Metanephros (tissue), 1 donor: ENCODE measurements around the gene NABP2. TPM values are rescaled to one million over a fixed set of nuclear protein-coding genes. Genes with fewer than 3 reads are reported as not detected.

Experiments
- total RNA-seq: library from RNA; depleted of rRNA; stranded (reverse); fragments of >200 nt; gene quantifications from one replicate; pipeline ENCODE4 v1.2.3, GENCODE V29; 2014

Gene NABP2
- total RNA-seq, result 22.0 TPM

DNA sequence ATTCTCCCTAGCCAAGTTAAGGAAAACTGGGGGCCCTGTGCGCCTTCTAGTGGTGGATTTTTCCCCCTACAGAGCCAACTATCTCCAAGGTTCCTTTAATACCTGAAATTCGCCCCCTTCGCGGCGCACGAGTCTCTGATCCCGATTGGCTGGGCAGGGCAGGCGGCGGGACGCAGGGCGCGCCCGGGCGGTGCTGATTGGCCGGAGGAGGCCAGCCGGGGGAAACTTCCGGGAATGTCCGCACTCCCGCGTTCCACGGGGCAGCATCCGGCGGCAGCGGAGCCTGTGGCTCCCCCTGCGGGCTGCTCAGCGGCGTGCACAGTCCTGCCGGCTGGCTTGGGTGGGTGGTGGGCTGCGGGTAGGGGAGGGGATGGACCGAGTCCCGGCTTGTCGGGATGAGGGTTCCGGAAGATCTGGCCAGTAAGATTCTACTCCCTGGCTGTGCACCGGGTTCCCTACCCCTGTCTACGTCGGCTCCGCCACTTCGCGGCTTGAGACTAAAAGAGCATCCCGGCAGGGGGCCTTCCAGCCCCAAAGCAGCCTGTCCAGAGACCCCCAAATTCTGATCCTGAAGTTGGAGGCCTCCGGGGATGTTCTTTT, at the start of gene NABP2:
TSS of gene NABP2 (plus strand) at position 241 of the 600 bp plus-strand sequence. CDS start 515 bp downstream, outside the sequence.

GRCh38 chr12:56189099-56189917, 34.8 kb upstream of the NABP2 start, which contains the start of gene SMARCC2:
SMARCC2 (minus strand) TSS chr12:56189483; CDS start chr12:56189461, 22 bp downstream.

DNA sequence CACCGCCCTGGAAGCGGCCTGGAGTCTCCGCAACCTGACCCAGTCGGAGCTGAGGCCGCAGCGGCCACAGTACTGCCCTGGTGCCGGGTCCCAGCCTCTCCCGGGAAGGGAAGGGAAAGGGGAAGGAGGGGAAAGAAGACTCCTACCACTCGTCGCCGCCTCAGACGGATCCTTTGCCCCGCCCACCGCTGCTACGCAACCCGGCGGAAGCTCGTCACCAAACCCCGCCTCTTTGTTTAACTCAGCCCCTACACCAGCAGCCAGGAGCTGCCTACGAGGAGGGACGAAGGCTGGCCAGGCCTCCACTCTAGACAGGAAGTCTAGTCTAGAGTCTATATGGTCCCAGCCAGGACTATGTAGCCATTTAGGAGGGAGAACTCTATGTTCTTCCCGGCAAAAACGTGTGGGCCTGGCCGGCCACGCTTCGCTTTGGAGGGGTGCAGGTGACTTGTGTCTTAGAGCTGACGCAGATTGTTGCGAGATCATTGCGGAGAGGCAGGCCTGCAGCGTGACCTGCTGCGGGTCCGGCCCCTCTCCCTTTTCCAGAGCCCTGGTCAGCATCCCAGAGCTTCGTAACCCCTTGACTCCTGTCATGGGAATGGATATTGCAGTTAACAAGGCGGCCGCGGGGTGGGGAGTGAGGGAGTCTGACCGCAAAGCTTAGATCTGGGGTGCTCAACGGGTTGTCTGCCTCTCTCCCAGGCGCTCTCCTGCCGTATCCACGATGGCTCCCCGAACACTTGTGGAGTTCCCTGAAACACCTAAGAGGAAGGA, 2.2 kb upstream of the NABP2 start, which contains the start of gene RNF41:
TSS of gene RNF41 (minus strand) at position 166 of the 774 bp plus-strand sequence. CDS start 7,875 bp downstream, outside the sequence.

DNA sequence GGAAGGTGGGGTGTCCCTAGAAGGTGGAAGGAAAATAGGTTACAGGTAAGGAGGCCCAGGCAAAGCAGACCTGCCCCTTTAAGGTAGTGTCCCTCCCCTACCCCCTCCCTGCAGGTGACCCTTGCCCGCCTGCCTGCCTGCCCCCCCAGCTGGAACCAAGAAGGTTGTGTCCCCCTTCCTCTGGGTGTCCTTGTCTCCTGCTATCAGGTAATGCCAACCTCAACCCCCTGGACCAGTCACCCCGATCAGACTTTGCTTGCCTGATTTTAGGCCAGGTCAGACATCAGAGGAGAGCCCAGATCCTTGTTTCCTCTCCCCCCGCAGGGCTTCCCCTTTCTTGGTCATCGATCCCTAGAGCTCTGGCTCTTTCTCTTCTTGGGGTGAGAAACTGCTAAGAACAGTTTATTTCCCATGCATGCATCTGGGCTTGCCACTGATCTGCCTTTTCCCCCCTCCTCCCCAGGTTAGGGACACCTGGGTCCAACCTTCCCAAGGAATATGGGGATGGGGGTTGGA, 5.8 kb downstream of the NABP2 start, which contains the start of gene SLC39A5:
TSS of gene SLC39A5 (plus strand) at position 136 of the 516 bp plus-strand sequence. CDS start 1,224 bp downstream, outside the sequence.

DNA sequence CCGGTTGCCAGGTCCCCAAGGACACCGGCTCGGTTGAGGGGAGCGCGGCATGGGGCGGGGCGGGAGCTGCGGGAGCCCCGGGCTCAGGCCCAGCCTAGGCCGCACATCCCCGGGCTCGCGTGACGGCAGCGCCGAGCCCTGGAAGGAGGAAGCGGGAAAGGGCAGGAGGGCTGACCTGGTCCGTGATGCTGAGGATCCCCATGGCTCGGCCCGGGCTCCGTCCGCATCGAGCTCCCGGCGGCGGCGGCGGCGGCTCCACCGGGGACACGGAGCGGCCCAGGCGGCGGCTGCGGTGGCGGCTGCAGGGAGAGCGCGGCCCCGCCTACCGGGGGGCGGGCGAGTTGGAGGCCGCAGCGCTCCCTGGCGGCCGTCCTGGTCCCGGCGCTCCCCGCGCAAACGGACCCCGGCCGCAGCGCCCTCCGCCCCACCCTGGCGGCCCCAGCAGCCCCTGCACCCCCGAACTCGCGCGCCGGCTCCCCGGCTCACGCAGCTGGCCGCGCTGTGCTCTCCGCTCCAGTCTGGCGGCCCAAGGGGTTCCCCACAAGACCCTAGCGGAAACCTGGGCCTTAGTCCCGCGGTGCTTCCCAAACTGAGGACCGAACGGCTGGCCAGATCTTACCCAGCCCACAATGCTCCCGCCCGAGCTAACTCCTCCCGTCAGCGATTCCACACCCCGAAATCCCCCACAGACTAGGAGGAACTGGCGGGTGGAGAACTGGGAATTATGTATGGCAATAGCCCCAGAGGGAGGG, 34.1 kb downstream of the NABP2 start, which contains the start of gene ANKRD52:
TSS of gene ANKRD52 (minus strand) at position 317 of the 752 bp plus-strand sequence. CDS start at position 202, 115 bp downstream.

GRCh38 chr12:56266693-56267442, 42.7 kb downstream of the NABP2 start, which contains the start of gene COQ10A:
COQ10A (plus strand) TSS chr12:56266942; CDS start chr12:56267119, 177 bp downstream.

Other genes starting within 250 kb of the NABP2 start
- 30.5 TPM for gene SUOX, start 227.1 kb upstream of the NABP2 start, total RNA-seq
- gene IKZF4, start 203.3 kb upstream of the NABP2 start, total RNA-seq, result 6.0 TPM
- gene RPS26, start 182.4 kb upstream of the NABP2 start, total RNA-seq, result 280 TPM
- gene ERBB3, start 144.2 kb upstream of the NABP2 start, total RNA-seq, result 123 TPM
- gene PA2G4, start 119.8 kb upstream of the NABP2 start, total RNA-seq, result 78.5 TPM
- 1,889 TPM for gene RPL41, start 107.7 kb upstream of the NABP2 start, total RNA-seq
- gene ZC3H10, start 106.1 kb upstream of the NABP2 start, total RNA-seq, result 4.9 TPM
- gene ESYT1, start 96.1 kb upstream of the NABP2 start, total RNA-seq, result 105 TPM
- 79.0 TPM for gene MYL6B, start 71.8 kb upstream of the NABP2 start, total RNA-seq
- 1,413 TPM for gene MYL6, start 66.0 kb upstream of the NABP2 start, total RNA-seq
- 119 TPM for gene SMARCC2, start 34.9 kb upstream of the NABP2 start, total RNA-seq
- gene RNF41, start 2.4 kb upstream of the NABP2 start, total RNA-seq, result 40.6 TPM
- 34.9 TPM for gene SLC39A5, start 5.7 kb downstream of the NABP2 start, total RNA-seq
- 25.7 TPM for gene ANKRD52, start 34.0 kb downstream of the NABP2 start, total RNA-seq
- gene COQ10A, start 42.6 kb downstream of the NABP2 start, total RNA-seq, result 15.4 TPM
- 150 TPM for gene CS, start 76.0 kb downstream of the NABP2 start, total RNA-seq
- 56.6 TPM for gene CNPY2, start 91.6 kb downstream of the NABP2 start, total RNA-seq
- 73.3 TPM for gene PAN2, start 109.7 kb downstream of the NABP2 start, total RNA-seq
- not detected for gene IL23A, start 114.5 kb downstream of the NABP2 start, total RNA-seq
- 133 TPM for gene STAT2, start 135.8 kb downstream of the NABP2 start, total RNA-seq
- not detected for gene APOF, start 138.5 kb downstream of the NABP2 start, total RNA-seq
- gene TIMELESS, start 225.1 kb downstream of the NABP2 start, total RNA-seq, result 15.1 TPM
- gene MIP, start 230.3 kb downstream of the NABP2 start, total RNA-seq, result not detected
- gene SPRYD4, start 244.2 kb downstream of the NABP2 start, total RNA-seq, result 2.2 TPM